ENCODE results near the gene ZFYVE19.

DNA sequence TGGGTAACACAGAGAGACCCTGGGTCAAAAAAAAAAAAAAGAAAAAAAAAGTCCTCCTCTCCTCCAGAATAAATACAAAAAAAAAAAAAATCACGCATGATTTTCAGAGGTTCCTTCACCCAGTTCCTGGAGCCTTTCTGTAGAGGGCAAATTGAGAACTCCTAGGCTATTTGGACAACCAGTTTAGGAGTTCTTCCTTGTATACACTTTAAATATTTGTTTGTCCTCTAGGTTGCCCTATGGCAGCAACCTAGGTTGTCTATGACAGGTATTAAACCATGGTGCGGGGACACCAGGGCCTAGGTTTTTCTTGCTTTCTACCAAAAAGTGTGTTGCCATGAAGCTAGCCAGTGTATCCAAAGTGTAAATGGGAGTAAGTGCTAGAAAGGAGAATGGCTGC lies 3.8 kb upstream of the ZFYVE19 start:
- TF ChIP-seq JUN (IDR thresholded peaks at IDR 0.05; ENCODE audit: borderline replicate concordance, insufficient read depth, insufficient read length, low read depth) (no peak), MYC (IDR thresholded peaks at IDR 0.05; ENCODE audit: low read depth, low read length) (no peak), POLR2A (IDR thresholded peaks at IDR 0.05; ENCODE audit: low read depth, low read length) (no peak), EZH2 (IDR thresholded peaks at IDR 0.05; ENCODE audit: borderline replicate concordance, low read depth, low read length, severe bottlenecking) (no peak)
- TF ChIP-seq, protein P1, sequence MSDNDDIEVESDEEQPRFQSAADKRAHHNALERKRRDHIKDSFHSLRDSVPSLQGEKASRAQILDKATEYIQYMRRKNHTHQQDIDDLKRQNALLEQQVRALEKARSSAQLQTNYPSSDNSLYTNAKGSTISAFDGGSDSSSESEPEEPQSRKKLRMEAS (IDR thresholded peaks at IDR 0.05; ENCODE audit: insufficient read depth, insufficient read length) = no peak

Measured in endothelial cell of umbilical vein (primary cell).